HL-60 (cell line): ENCODE data around the gene SUCO.

ENCODE experiments used
- CTCF ChIP-seq: IDR thresholded peaks from one replicate; pipeline ENCODE4 v1.5.1; 2011; ENCODE audit warnings: low read length, control low read depth, inconsistent platforms; ENCODE audit not compliant: insufficient read depth
- POLR2AphosphoS5 ChIP-seq: IDR thresholded peaks from 2 replicates; pipeline ENCODE4 v1.6.1; 2012; ENCODE audit warnings: low read depth

GRCh38 chr1:172638249-172638648, 105.3 kb downstream of the SUCO start:
- TF ChIP-seq CTCF (no peak), POLR2AphosphoS5 (no peak)
